DND-41 (cell line): ENCODE measurements around the gene MEIS1.

ENCODE experiments used
- EZH2 ChIP-seq: IDR thresholded peaks from 3 replicates; pipeline ENCODE4 v1.6.1; 2012; ENCODE audit warnings: borderline replicate concordance, low read depth, mild to moderate bottlenecking, moderate library complexity, low read length, inconsistent platforms; ENCODE audit not compliant: severe bottlenecking
- TF ChIP-seq, protein P1 (sequence below): IDR thresholded peaks from 2 replicates; pipeline ENCODE4 v1.5.1; 2012; ENCODE audit warnings: borderline replicate concordance, low read length, moderate library complexity, mild to moderate bottlenecking; ENCODE audit not compliant: poor library complexity, severe bottlenecking; ENCODE audit errors: extremely low read depth

DNA sequence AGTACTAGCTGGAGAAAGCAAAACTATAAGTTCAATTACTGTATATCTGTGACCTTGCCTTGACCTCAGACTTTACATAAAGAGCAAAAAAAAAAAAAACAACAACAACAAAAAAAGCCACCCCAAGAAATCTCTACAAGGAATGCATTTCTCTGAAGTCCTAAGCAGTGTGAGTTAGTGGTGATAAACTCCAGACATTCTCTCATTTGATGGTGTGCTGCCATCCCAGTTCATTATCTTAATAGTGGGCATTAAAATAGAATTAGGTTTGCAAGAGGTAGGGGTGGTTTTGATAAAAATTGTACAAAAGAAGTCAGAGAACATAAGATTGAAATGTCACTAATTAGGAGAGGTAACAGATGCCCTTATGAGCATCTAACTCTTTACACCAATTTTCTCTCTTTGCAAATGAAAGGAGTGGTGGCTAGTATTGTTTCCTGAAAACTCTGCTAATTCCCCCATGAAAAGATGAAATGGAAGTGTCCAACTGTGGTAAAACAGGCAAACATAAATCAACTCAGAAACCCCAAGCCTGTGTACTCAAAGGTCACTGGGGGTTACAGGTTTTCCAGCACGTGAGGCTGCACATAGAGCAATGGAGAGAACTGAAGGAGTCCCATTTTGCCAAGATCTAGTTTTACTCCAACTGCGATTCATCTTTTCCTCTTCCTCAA lies 131.9 kb downstream of the MEIS1 start:
- TF ChIP-seq, protein P1, sequence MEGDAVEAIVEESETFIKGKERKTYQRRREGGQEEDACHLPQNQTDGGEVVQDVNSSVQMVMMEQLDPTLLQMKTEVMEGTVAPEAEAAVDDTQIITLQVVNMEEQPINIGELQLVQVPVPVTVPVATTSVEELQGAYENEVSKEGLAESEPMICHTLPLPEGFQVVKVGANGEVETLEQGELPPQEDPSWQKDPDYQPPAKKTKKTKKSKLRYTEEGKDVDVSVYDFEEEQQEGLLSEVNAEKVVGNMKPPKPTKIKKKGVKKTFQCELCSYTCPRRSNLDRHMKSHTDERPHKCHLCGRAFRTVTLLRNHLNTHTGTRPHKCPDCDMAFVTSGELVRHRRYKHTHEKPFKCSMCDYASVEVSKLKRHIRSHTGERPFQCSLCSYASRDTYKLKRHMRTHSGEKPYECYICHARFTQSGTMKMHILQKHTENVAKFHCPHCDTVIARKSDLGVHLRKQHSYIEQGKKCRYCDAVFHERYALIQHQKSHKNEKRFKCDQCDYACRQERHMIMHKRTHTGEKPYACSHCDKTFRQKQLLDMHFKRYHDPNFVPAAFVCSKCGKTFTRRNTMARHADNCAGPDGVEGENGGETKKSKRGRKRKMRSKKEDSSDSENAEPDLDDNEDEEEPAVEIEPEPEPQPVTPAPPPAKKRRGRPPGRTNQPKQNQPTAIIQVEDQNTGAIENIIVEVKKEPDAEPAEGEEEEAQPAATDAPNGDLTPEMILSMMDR: no peak
- no peak for TF ChIP-seq EZH2
